Middle frontal gyrus (tissue), 1 donor: Measurements from ENCODE around the gene NDST1.

Experiments
- DNase-seq: peaks from one replicate; pipeline ENCODE4 v3.0.0-alpha.2; 2015; ENCODE audit warnings: low spot score; ENCODE audit errors: extremely low spot score

The NDST1 gene

GRCh38 chr5:150585781-150586341 lies 77.9 kb downstream of the NDST1 start:
- DNase-seq = no peak

GRCh38 chr5:150587016-150587415 lies 79.1 kb downstream of the NDST1 start:
- DNase-seq = no peak

- DNase-seq = no peak
These were observed 80.1 kb downstream of the NDST1 start for GRCh38 chr5:150587856-150588595.

- DNase-seq = no peak
These were observed 80.6 kb downstream of the NDST1 start for GRCh38 chr5:150588596-150588890.

GRCh38 chr5:150589862-150590601 lies 82.1 kb downstream of the NDST1 start:
- DNase-seq = no peak

- DNase-seq = no peak
These were observed 83.2 kb downstream of the NDST1 start for GRCh38 chr5:150590979-150591695.

GRCh38 chr5:150593593-150593992 lies 85.7 kb downstream of the NDST1 start:
- DNase-seq = no peak

GRCh38 chr5:150593996-150594395 lies 86.1 kb downstream of the NDST1 start:
- no peak for DNase-seq

GRCh38 chr5:150595466-150596031 lies 87.6 kb downstream of the NDST1 start:
- no peak for DNase-seq

GRCh38 chr5:150596313-150596712 lies 88.4 kb downstream of the NDST1 start:
- no peak for DNase-seq

GRCh38 chr5:150596826-150597225 lies 88.9 kb downstream of the NDST1 start:
- DNase-seq = no peak

GRCh38 chr5:150598006-150598405 lies 90.1 kb downstream of the NDST1 start:
- no peak for DNase-seq

- DNase-seq = no peak
These were observed 90.9 kb downstream of the NDST1 start for GRCh38 chr5:150598821-150599273.

- DNase-seq = no peak
These were observed 91.3 kb downstream of the NDST1 start for GRCh38 chr5:150599281-150599680.

GRCh38 chr5:150599917-150600511 lies 92.1 kb downstream of the NDST1 start:
- no peak for DNase-seq

GRCh38 chr5:150600616-150601490 lies 92.9 kb downstream of the NDST1 start:
- no peak for DNase-seq

GRCh38 chr5:150601491-150602345 lies 93.8 kb downstream of the NDST1 start:
- no peak for DNase-seq

- DNase-seq = no peak
These were observed 95.1 kb downstream of the NDST1 start for GRCh38 chr5:150603052-150603451.

GRCh38 chr5:150603491-150603890 lies 95.6 kb downstream of the NDST1 start:
- DNase-seq = no peak
